Smooth muscle cell (in vitro differentiated cells): ENCODE measurements around the gene HCRTR1. TPM values are rescaled to one million over a fixed set of nuclear protein-coding genes. Genes with fewer than 3 reads are reported as not detected.
"Not testable (repeated sequence)": the region's sequence is repeated elsewhere in the genome, so short reads cannot be mapped to it uniquely, and the experiment has no call there.

Experiments
- DNase-seq: peaks from one replicate; lab custom pipeline; 2025; ENCODE audit not compliant: unreplicated experiment; lab: John Stamatoyannopoulos, UW
- H2AFZ ChIP-seq: fragments of 200-600 bp; sonication (generic); 2 replicates; pipeline ENCODE4 v1.6.0; 2016; ENCODE audit warnings: antibody characterized with exemption, low read depth, mild to moderate bottlenecking
- H3F3A ChIP-seq: fragments of 200-600 bp; sonication (generic); 2 replicates; pipeline ENCODE4 v1.6.0; 2017; ENCODE audit warnings: antibody characterized with exemption, low read depth
- H3K27ac ChIP-seq: fragments of 200-600 bp; sonication (generic); 2 replicates; pipeline ENCODE4 v1.5.1; 2016; ENCODE audit warnings: low read depth, mild to moderate bottlenecking
- H3K27me3 ChIP-seq: fragments of 200-600 bp; sonication (generic); 2 replicates; pipeline ENCODE4 v1.6.1; 2016; ENCODE audit warnings: low read depth, mild to moderate bottlenecking
- H3K36me3 ChIP-seq: fragments of 200-600 bp; sonication (generic); 2 replicates; pipeline ENCODE4 v1.5.1; 2016; ENCODE audit warnings: low read depth
- H3K4me1 ChIP-seq: fragments of 200-600 bp; sonication (generic); 2 replicates; pipeline ENCODE4 v1.5.1; 2016; ENCODE audit warnings: low read depth
- H3K4me2 ChIP-seq: fragments of 200-600 bp; sonication (generic); 2 replicates; pipeline ENCODE4 v1.6.0; 2016; ENCODE audit warnings: mild to moderate bottlenecking
- H3K4me3 ChIP-seq: fragments of 200-600 bp; sonication (generic); 2 replicates; pipeline ENCODE4 v1.5.1; 2016; ENCODE audit warnings: mild to moderate bottlenecking
- H3K79me2 ChIP-seq: fragments of 200-600 bp; sonication (generic); 2 replicates; pipeline ENCODE4 v1.6.0; 2016; ENCODE audit warnings: low read depth, mild to moderate bottlenecking
- H3K9ac ChIP-seq: fragments of 200-600 bp; sonication (generic); 2 replicates; pipeline ENCODE4 v1.6.0; 2016; ENCODE audit warnings: low read depth
- H3K9me3 ChIP-seq: fragments of 200-600 bp; sonication (generic); replicated peaks from 2 replicates; pipeline ENCODE4 v1.5.1; 2016; ENCODE audit warnings: low read depth
- H4K20me1 ChIP-seq: fragments of 200-600 bp; sonication (generic); 2 replicates; pipeline ENCODE4 v1.6.0; 2016; ENCODE audit warnings: low read depth
- CTCF ChIP-seq: fragments of 200-600 bp; sonication (generic); IDR thresholded peaks from 2 replicates; pipeline ENCODE4 v1.5.1; 2017; ENCODE audit warnings: borderline replicate concordance, mild to moderate bottlenecking, antibody characterized with exemption; ENCODE audit not compliant: insufficient read depth, poor library complexity, severe bottlenecking
- WGBS: methylation state at CpG from one replicate; pipeline ENCODE4 v1.1.7; 2016; ENCODE audit warnings: low lambda C conversion rate; 5-methylcytosine and 5-hydroxymethylcytosine counted together
- polyA plus RNA-seq: library from polyadenylated mRNA; unstranded; fragments of >200 nt; fragmentation: Nextera tagmentation; extraction: Ambion mirVana; gene quantifications from 2 replicates; pipeline ENCODE4 v1.2.1, GENCODE V29; 2016
- total RNA-seq: library from RNA; depleted of rRNA; stranded (reverse); fragments of >200 nt; gene quantifications from 2 replicates; pipeline ENCODE4 v1.2.3, GENCODE V29; 2014

The HCRTR1 gene
- total and polyA plus RNA-seq, 2 experiments from 2014 or later, result 2.0 TPM; not detected in 1

GRCh38 chr1:31585736-31586365 lies 31.6 kb upstream of the HCRTR1 start:
- Histone ChIP-seq H3K27me3 (no peaks in the 10 kb centered on the region), H3K9me3 (no peaks in the 10 kb centered on the region), H3K27ac (no peak overlapping the region), H3K9ac (no peak overlapping the region), H2AFZ (no peak overlapping the region), H3F3A (no peaks in the 10 kb centered on the region), H3K4me3 (no peak overlapping the region), H3K79me2 (no peaks in the 10 kb centered on the region), H3K4me2 (no peak overlapping the region), H3K4me1 (peaks cover 5% of the 10 kb centered on the region), H3K36me3 (no peaks in the 10 kb centered on the region), H4K20me1 (no peaks in the 10 kb centered on the region)
- no peak for DNase-seq
- no peak for TF ChIP-seq CTCF
- 93% methylated on average over 11 of the region's 11 CpGs for WGBS

DNA sequence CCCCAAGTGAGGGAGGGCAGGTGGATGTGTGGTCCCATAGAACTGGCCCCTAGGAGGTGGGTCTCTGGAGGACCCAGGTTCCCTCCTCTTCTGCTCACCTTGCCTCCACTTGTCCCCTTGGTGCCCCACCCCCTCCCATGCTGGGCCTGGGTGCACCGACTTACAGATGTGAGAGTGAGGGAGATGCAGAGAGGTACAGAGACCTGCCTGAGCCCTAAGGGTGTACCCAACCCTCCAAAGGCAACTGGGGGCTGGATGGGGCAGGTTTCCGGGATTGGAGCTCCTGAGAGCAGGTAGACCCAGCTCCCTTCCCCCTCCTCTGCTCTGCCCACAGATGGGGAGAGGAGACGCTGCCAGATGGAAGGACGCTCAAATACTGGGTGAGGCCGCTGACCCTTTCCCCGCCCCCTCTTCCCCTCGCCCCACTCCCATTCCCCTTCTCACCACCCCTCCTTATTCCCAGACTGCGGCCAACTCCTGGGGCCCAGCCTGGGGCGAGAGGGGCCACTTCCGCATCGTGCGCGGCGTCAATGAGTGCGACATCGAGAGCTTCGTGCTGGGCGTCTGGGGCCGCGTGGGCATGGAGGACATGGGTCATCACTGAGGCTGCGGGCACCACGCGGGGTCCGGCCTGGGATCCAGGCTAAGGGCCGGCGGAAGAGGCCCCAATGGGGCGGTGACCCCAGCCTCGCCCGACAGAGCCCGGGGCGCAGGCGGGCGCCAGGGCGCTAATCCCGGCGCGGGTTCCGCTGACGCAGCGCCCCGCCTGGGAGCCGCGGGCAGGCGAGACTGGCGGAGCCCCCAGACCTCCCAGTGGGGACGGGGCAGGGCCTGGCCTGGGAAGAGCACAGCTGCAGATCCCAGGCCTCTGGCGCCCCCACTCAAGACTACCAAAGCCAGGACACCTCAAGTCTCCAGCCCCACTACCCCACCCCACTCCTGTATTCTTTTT lies 30.8 kb upstream of the HCRTR1 start:
- no peaks in the 10 kb centered on the region for H4K20me1 ChIP-seq
- no peak overlapping the region for H3K4me3 ChIP-seq
- H3K36me3 ChIP-seq, result no peaks in the 10 kb centered on the region
- no peak overlapping the region for H2AFZ ChIP-seq
- H3K27me3 ChIP-seq, result no peaks in the 10 kb centered on the region
- H3K4me2 ChIP-seq, result no peak overlapping the region
- no peak overlapping the region for H3K27ac ChIP-seq
- no peaks in the 10 kb centered on the region for H3F3A ChIP-seq
- no peak for TF ChIP-seq CTCF
- H3K9me3 ChIP-seq, result no peaks in the 10 kb centered on the region
- no peak overlapping the region for H3K9ac ChIP-seq
- peaks cover 5% of the 10 kb centered on the region for H3K4me1 ChIP-seq
- no peak for DNase-seq
- WGBS, result 94% methylated on average over 23 of the region's 47 CpGs
- no peaks in the 10 kb centered on the region for H3K79me2 ChIP-seq

DNA sequence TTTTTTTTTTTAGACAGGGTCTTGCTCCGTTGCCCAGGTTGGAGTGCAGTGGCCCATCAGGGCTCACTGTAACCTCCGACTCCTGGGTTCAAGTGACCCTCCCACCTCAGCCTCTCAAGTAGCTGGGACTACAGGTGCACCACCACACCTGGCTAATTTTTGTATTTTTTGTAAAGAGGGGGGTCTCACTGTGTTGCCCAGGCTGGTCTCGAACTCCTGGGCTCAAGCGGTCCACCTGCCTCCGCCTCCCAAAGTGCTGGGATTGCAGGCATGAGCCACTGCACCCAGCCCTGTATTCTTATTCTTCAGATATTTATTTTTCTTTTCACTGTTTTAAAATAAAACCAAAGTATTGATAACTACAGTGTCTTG lies 30.2 kb upstream of the HCRTR1 start:
- 97% methylated on average over 5 of the region's 5 CpGs for WGBS
- not testable (repeated sequence) for H3K9me3 ChIP-seq, H2AFZ ChIP-seq, H3K79me2 ChIP-seq, H3K4me2 ChIP-seq, H4K20me1 ChIP-seq, H3K9ac ChIP-seq, H3F3A ChIP-seq, H3K27me3 ChIP-seq, H3K4me1 ChIP-seq, DNase-seq, H3K36me3 ChIP-seq, H3K4me3 ChIP-seq
- H3K27ac ChIP-seq, result peak overlapping the region; percentile 5

- H3K4me3 ChIP-seq, result no peak overlapping the region
- no peaks in the 10 kb centered on the region for H3F3A ChIP-seq
- no peaks in the 10 kb centered on the region for H4K20me1 ChIP-seq
- no peaks in the 10 kb centered on the region for H3K27me3 ChIP-seq
- H2AFZ ChIP-seq, result no peak overlapping the region
- peaks cover 5% of the 10 kb centered on the region for H3K4me1 ChIP-seq
- TF ChIP-seq CTCF, result peak; percentile 57
- no peaks in the 10 kb centered on the region for H3K79me2 ChIP-seq
- H3K4me2 ChIP-seq, result no peak overlapping the region
- no peaks in the 10 kb centered on the region for H3K36me3 ChIP-seq
- no peak overlapping the region for H3K9ac ChIP-seq
- H3K9me3 ChIP-seq, result no peaks in the 10 kb centered on the region
- no peak for DNase-seq
- H3K27ac ChIP-seq, result peak overlapping the region; percentile 77
- whole genome bisulfite sequencing, result 73% methylated on average over 14 of the region's 14 CpGs
Measured at GRCh38 chr1:31587720-31588423, 29.6 kb upstream of the HCRTR1 start.
